HepG2 (cell line): ENCODE results near the gene ITCH. TPM values are rescaled to one million over a fixed set of nuclear protein-coding genes. Genes with fewer than 3 reads are reported as not detected.

Source experiments
- ATAC-seq: fragments of 200-7000 bp; cut with Tn5 transposase; 3 replicates; pipeline ENCODE4 v1.9.1; 2020; ENCODE audit warnings: mild to moderate bottlenecking, moderate library complexity
- BruUV-seq: library from RNA; stranded (reverse); fragments of 400-500 nt; replicated peaks from 2 replicates; lab custom pipeline; 2021; lab: Mats Ljungman, UMichigan
- CTCF ChIA-PET: fragments of 300-600 bp; formaldehyde crosslinking; extraction: SDS; loops from one replicate; lab custom pipeline; 2021; ENCODE audit warnings: low total read pairs, inconsistent platforms, low intra/inter-chr PET ratio; lab: Yijun Ruan, JAX
- POLR2A ChIA-PET: fragments of 350-600 bp; sonication (Branson Sonifier 250); formaldehyde crosslinking; loops from one replicate; lab custom pipeline; 2020; ENCODE audit warnings: antibody characterized with exemption, inconsistent platforms; lab: Yijun Ruan, JAX
- DNase-seq: peaks from one replicate; pipeline ENCODE4 v3.0.0-alpha.2; 2015; ENCODE audit warnings: low spot score
- FAIRE-seq: peaks from 3 replicates; lab custom pipeline; 2011; peaks lifted over from hg19 to GRCh38; lab: Jason Lieb, UNC
- H2AFZ ChIP-seq: one replicate; pipeline ENCODE4 v1.6.1; 2011; ENCODE audit warnings: low read length, inconsistent platforms
- H3K27ac ChIP-seq: fragments of 300-600 bp; 3 replicates; pipeline ENCODE4 v1.8.0; 2011; ENCODE audit warnings: mixed run types, mild to moderate bottlenecking, mixed read lengths, low read length, inconsistent platforms; ENCODE audit not compliant: insufficient read depth; ENCODE audit errors: extremely low read length
- H3K27me3 ChIP-seq, 2 experiments: fragments of 200-600 bp in 1 of 2; 2 replicates in 1 of 2; 3 replicates in 1 of 2; pipeline versions ENCODE4 v1.6.0 to v1.8.0; 2011; ENCODE audit warnings: low read length in 2 of 2, mild to moderate bottlenecking in 2 of 2, moderate library complexity in 2 of 2, inconsistent platforms in 1 of 2; ENCODE audit not compliant: insufficient read depth in 2 of 2, control insufficient read depth in 1 of 2
- H3K36me3 ChIP-seq, 2 experiments: fragments of 200-600 bp in 1 of 2; replicated peaks in 1 of 2; 2 replicates in 1 of 2; 3 replicates in 1 of 2; pipeline versions ENCODE4 v1.5.1 to v1.8.0; 2011; ENCODE audit warnings: low read length in 2 of 2, inconsistent platforms in 1 of 2; ENCODE audit not compliant: insufficient read depth in 2 of 2, control insufficient read depth in 1 of 2
- H3K4me1 ChIP-seq: 2 replicates; pipeline ENCODE4 v1.5.1; 2012; ENCODE audit warnings: low read length, inconsistent platforms; ENCODE audit not compliant: insufficient read depth
- H3K4me2 ChIP-seq: 2 replicates; pipeline ENCODE4 v1.6.0; 2011; ENCODE audit warnings: low read depth, low read length, inconsistent platforms
- H3K4me3 ChIP-seq, 3 experiments: fragments of 200-600 bp in 1 of 3; sonication (generic), shearing (Covaris generic) in 1 of 3; replicated peaks in 1 of 3; 2 replicates each; pipeline ENCODE4 v1.5.1; 2011 to 2016; ENCODE audit warnings: low read length in 3 of 3, inconsistent platforms in 2 of 3, low read depth in 2 of 3, mild to moderate bottlenecking in 2 of 3, control low read depth in 1 of 3, mixed read lengths in 1 of 3; ENCODE audit not compliant: insufficient read depth in 1 of 3
- H3K79me2 ChIP-seq: one replicate; pipeline ENCODE4 v1.6.1; 2011; ENCODE audit warnings: low read length, inconsistent platforms; ENCODE audit not compliant: insufficient read depth
- H3K9ac ChIP-seq: 2 replicates; pipeline ENCODE4 v1.6.0; 2011; ENCODE audit warnings: mild to moderate bottlenecking, low read depth, low read length, inconsistent platforms; ENCODE audit not compliant: insufficient read depth
- H3K9me3 ChIP-seq: 2 replicates; pipeline ENCODE4 v1.5.1; 2012; ENCODE audit warnings: mild to moderate bottlenecking, low read length
- H4K20me1 ChIP-seq: 2 replicates; pipeline ENCODE4 v1.6.0; 2011; ENCODE audit warnings: inconsistent platforms, mild to moderate bottlenecking, low read length, moderate library complexity; ENCODE audit not compliant: insufficient read depth
- CCAR2 ChIP-seq: fragments of 200-400 bp; formaldehyde crosslinking; optimal IDR thresholded peaks from 2 replicates; pipeline ENCODE3; 2018; ENCODE audit warnings: low read depth, mild to moderate bottlenecking, low read length, moderate library complexity
- HCFC1 ChIP-seq: fragments of 150-350 bp; IDR thresholded peaks from 2 replicates; pipeline ENCODE4 v1.6.1; 2014; ENCODE audit warnings: low read depth, low read length
- KAT7 ChIP-seq: IDR thresholded peaks from 2 replicates; pipeline ENCODE4 v1.6.1; 2018; ENCODE audit warnings: borderline replicate concordance, missing compliant biosample characterization
- KMT2A ChIP-seq: sonication (generic); formaldehyde crosslinking; IDR thresholded peaks from 2 replicates; pipeline ENCODE4 v1.4.0; 2020; ENCODE audit warnings: missing genetic modification reagents
- MIER2 ChIP-seq: IDR thresholded peaks from 2 replicates; pipeline ENCODE4 v1.6.1; 2016; ENCODE audit warnings: missing biosample characterization, missing genetic modification reagents
- RARA ChIP-seq: IDR thresholded peaks from 2 replicates; pipeline ENCODE4 v1.6.1; 2016; ENCODE audit warnings: missing genetic modification reagents, missing compliant biosample characterization
- TBX3 ChIP-seq: fragments of 450-650 bp; IDR thresholded peaks from 2 replicates; pipeline ENCODE4 v1.6.1; 2017; ENCODE audit warnings: antibody characterized with exemption, mild to moderate bottlenecking, inconsistent platforms, borderline replicate concordance
- TEAD3 ChIP-seq: optimal IDR thresholded peaks from 2 replicates; pipeline ENCODE3; 2016; ENCODE audit warnings: borderline replicate concordance
- TRIM24 ChIP-seq: sonication (generic); formaldehyde crosslinking; IDR thresholded peaks from 2 replicates; pipeline ENCODE4 v1.8.0; 2022; ENCODE audit warnings: mild to moderate bottlenecking, missing genetic modification reagents
- ZBTB20 ChIP-seq: sonication (generic); formaldehyde crosslinking; IDR thresholded peaks from 2 replicates; pipeline ENCODE4 v1.8.1; 2023; ENCODE audit warnings: missing genetic modification reagents, low read depth, mild to moderate bottlenecking, borderline replicate concordance
- ZBTB7B ChIP-seq: sonication (generic); formaldehyde crosslinking; IDR thresholded peaks from 2 replicates; pipeline ENCODE4 v1.4.0; 2020; ENCODE audit warnings: missing genetic modification reagents
- ZMAT3 ChIP-seq: sonication (generic); formaldehyde crosslinking; conservative IDR thresholded peaks from 2 replicates; pipeline ENCODE4 v1.7.0; 2021; ENCODE audit warnings: missing genetic modification reagents
- ZNF160 ChIP-seq: sonication (generic); formaldehyde crosslinking; IDR thresholded peaks from 2 replicates; pipeline ENCODE4 v1.8.0; 2022; ENCODE audit warnings: mild to moderate bottlenecking, inconsistent platforms, missing genetic modification reagents
- ZNF337 ChIP-seq: sonication (generic); formaldehyde crosslinking; IDR thresholded peaks from 2 replicates; pipeline ENCODE4 v1.5.1; 2020; ENCODE audit warnings: missing genetic modification reagents, low read depth, mild to moderate bottlenecking, borderline replicate concordance
- ZNF773 ChIP-seq: sonication (generic); formaldehyde crosslinking; IDR thresholded peaks from 2 replicates; pipeline ENCODE4 v1.4.0; 2020; ENCODE audit warnings: missing genetic modification reagents, borderline replicate concordance
- ZNF781 ChIP-seq: sonication (generic); formaldehyde crosslinking; IDR thresholded peaks from 2 replicates; pipeline ENCODE4 v1.5.1; 2020; ENCODE audit warnings: borderline replicate concordance, mild to moderate bottlenecking, missing genetic modification reagents; ENCODE audit errors: not compliant biosample characterization
- ZNF782 ChIP-seq: sonication (generic); formaldehyde crosslinking; IDR thresholded peaks from 2 replicates; pipeline ENCODE4 v1.4.0; 2020; ENCODE audit warnings: missing genetic modification reagents, mild to moderate bottlenecking, borderline replicate concordance
- ZNF883 ChIP-seq: sonication (generic); formaldehyde crosslinking; IDR thresholded peaks from 2 replicates; pipeline ENCODE4 v1.5.1; 2020; ENCODE audit warnings: mild to moderate bottlenecking, missing genetic modification reagents; ENCODE audit errors: not compliant biosample characterization
- ZSCAN12 ChIP-seq: sonication (generic); formaldehyde crosslinking; IDR thresholded peaks from 2 replicates; pipeline ENCODE4 v1.9.0; 2021; ENCODE audit warnings: mild to moderate bottlenecking, missing genetic modification reagents
- WGBS: methylation state at CpG from one replicate; pipeline ENCODE4 v1.1.6; 2017; ENCODE audit warnings: low lambda C conversion rate; 5-methylcytosine and 5-hydroxymethylcytosine counted together
- in situ Hi-C: cut with HindIII; loops from 2 replicates; pipeline ENCODE4 v1.10.0; 2017; ENCODE audit warnings: low pct_unique_long_range_greater_than_20kb; ENCODE audit not compliant: extremely low pct_ligation_motif_present
- intact Hi-C: fragments of 100-400 bp; cut with micrococcal nuclease; formaldehyde crosslinking; loops from one replicate; pipeline ENCODE4 v1.10.0; 2022; ENCODE audit not compliant: unreplicated experiment
- polyA plus RNA-seq, 8 experiments: library from polyadenylated mRNA; depleted of rRNA in 3 of 8; stranded (reverse) in 7 of 8; unstranded in 1 of 8; fragments of >200 nt; fragmentation: Illumina TruSeq in 4 of 8; extraction: Trizol in 4 of 8; gene quantifications; 2 replicates each; pipeline versions ENCODE4 v1.2.1 to v1.2.3, GENCODE V29; 2011 to 2016; ENCODE audit warnings: low read depth in 4 of 8, missing spikeins in 1 of 8, mixed read lengths in 1 of 8; ENCODE audit not compliant: insufficient read depth in 1 of 8
- total RNA-seq, 5 experiments: library from RNA; depleted of rRNA; stranded (reverse); fragments of >200 nt; fragmentation: Illumina TruSeq; extraction: Trizol; gene quantifications; 2 replicates each; pipeline ENCODE4 v1.2.3, GENCODE V29; 2016; ENCODE audit warnings: low read depth in 1 of 5
- TF ChIP-seq, protein P1 (sequence below): sonication (generic); formaldehyde crosslinking; IDR thresholded peaks from 2 replicates; pipeline ENCODE4 v1.5.0; 2020; ENCODE audit warnings: missing genetic modification reagents

The ITCH gene
- total and polyA plus RNA-seq, 2 of the 13 experiments (the other 11 are each of a cell fraction or from before 2014, with no cell fraction given): 20.5 to 112 TPM

GRCh38 chr20:34407962-34408474 lies 44.9 kb downstream of the ITCH start:
- peak; percentile 90 for FAIRE-seq
- 16% methylated on average over 9 of the region's 9 CpGs for WGBS
- peak; percentile 93 for TF ChIP-seq ZNF337
- peak; percentile 62; the same call in 1 of the 2 replicates for TF ChIP-seq MIER2
- TF ChIP-seq HCFC1: no peak
- TF ChIP-seq ZMAT3 (CRISPR knock-in tag): 0 out of 2 replicates have a peak, but pooled peaks have one; percentile 59
- TF ChIP-seq ZNF160: peak; percentile 88
- TF ChIP-seq ZNF781 (CRISPR knock-in tag): peak; percentile 43
- peak; percentile 86 for TF ChIP-seq KAT7 (CRISPR knock-in tag)
- peak; percentile 57; the same call in 1 of the 2 replicates for TF ChIP-seq ZNF782 (CRISPR knock-in tag)
- peak; percentile 62 for TF ChIP-seq CCAR2
- TF ChIP-seq TEAD3 (CRISPR knock-in tag): peak; percentile 98
- peak; percentile 95; the same call in 1 of the 2 replicates for TF ChIP-seq ZBTB20 (CRISPR knock-in tag)
- peak; percentile 92 for TF ChIP-seq ZBTB7B (CRISPR knock-in tag)
- peak; percentile 59 for TF ChIP-seq ZNF883 (CRISPR knock-in tag)
- 0 out of 2 replicates have a peak, but pooled peaks have one; percentile 80 for TF ChIP-seq ZNF773 (CRISPR knock-in tag)
- TF ChIP-seq ZSCAN12 (CRISPR knock-in tag): peak; percentile 79; the same call in 1 of the 2 replicates
- TF ChIP-seq TBX3: no peak; the same call in 1 of the 2 replicates
- TF ChIP-seq TRIM24: peak; percentile 94; the same call in 1 of the 2 replicates
- peak; percentile 96 for TF ChIP-seq RARA (CRISPR knock-in tag)
- peak; percentile 84 for TF ChIP-seq KMT2A
- TF ChIP-seq, protein P1, sequence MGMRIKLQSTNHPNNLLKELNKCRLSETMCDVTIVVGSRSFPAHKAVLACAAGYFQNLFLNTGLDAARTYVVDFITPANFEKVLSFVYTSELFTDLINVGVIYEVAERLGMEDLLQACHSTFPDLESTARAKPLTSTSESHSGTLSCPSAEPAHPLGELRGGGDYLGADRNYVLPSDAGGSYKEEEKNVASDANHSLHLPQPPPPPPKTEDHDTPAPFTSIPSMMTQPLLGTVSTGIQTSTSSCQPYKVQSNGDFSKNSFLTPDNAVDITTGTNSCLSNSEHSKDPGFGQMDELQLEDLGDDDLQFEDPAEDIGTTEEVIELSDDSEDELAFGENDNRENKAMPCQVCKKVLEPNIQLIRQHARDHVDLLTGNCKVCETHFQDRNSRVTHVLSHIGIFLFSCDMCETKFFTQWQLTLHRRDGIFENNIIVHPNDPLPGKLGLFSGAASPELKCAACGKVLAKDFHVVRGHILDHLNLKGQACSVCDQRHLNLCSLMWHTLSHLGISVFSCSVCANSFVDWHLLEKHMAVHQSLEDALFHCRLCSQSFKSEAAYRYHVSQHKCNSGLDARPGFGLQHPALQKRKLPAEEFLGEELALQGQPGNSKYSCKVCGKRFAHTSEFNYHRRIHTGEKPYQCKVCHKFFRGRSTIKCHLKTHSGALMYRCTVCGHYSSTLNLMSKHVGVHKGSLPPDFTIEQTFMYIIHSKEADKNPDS (CRISPR knock-in tag): peak; percentile 82; the same call in 1 of the 2 replicates

More at GRCh38 chr20:34407962-34408474, 44.9 kb downstream of the ITCH start:
- POLR2A ChIA-PET: interaction anchor here (0.6 to 6.0 kb wide), 7 partner anchors 30 to 107 kb away, joined by 3 to 29 read pairs (median 6); partner anchors contain the start of genes AHCY, DYNLRB1 and ITCH
- DNase-seq (peak; percentile 93), ATAC-seq (peak; percentile 86)
- Histone ChIP-seq H3K9ac (no peak overlapping the region), H3K4me1 (peaks cover 70% of the 10 kb centered on the region), H3K36me3 (peaks cover 11 to 46% of the 10 kb centered on the region in 2 experiments), H3K27me3 (no peaks in the 10 kb centered on the region), H3K9me3 (no peaks in the 10 kb centered on the region), H3K4me2 (peak overlapping the region; percentile 59), H2AFZ (no peak overlapping the region), H3K27ac (peak overlapping the region; percentile 67), H3K79me2 (peaks cover 60% of the 10 kb centered on the region), H3K4me3 (0 out of 6 replicates have a peak overlapping the region, but pooled peaks of 1 of the 3 experiments have one; percentile 0), H4K20me1 (peaks cover 24% of the 10 kb centered on the region)
- no TSS peak for BruUV-seq
- in situ Hi-C loops (no loop called here), intact Hi-C loops (loop anchor here (1.0 to 5.0 kb wide), 3 partner anchors 41 to 96 kb away; no protein-coding TSS in a partner anchor)
- CTCF ChIA-PET: interaction anchor here (3.1 kb wide), 1 partner anchor 95 kb away, joined by 13 read pairs; no protein-coding TSS in a partner anchor
